ENCODE data around the gene LVRN. TPM values are rescaled to one million over a fixed set of nuclear protein-coding genes. Genes with fewer than 3 reads are reported as not detected.

Gene LVRN
- total RNA-seq, 1 donor from 2014 or later = not detected

DNA sequence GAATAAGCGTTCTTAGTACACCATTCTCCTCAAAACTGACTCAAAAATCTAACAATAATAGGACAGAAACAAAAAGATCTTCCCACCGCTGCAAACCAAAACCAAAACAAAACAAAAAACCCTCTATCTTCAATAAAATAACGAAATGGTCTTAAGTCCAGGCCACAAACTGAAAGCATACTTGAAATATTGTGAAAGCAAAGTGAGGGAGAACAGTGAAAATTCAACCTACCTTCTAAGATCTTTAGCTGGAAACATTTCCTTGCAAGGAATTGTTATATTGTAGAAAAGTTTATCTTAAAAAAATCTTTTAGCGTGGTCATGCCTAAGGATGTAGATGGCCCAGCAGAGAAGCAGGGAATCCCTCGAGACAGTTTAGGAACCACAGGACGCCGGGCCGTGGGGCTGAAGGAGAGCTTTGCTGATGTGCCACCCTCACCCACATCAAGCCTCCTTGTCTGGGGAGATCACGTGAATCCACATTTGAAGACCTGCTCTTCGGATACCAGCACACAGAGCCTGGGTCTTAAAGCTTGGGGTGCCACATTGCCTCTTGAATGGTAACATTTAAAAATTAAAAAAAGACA lies 27.8 kb upstream of the LVRN start:
- H3K4me3 ChIP-seq (ENCODE audit: low read depth, low read length) = no peak overlapping the region
- no peaks in the 10 kb centered on the region for H3K36me3 ChIP-seq (ENCODE audit: control insufficient read depth, insufficient read depth, low read length)
- no peaks in the 10 kb centered on the region for H3K27me3 ChIP-seq (ENCODE audit: control insufficient read depth, insufficient read depth, low read length)
- DNase-seq (ENCODE audit: low read depth) = no peak
- TF ChIP-seq, protein P1, sequence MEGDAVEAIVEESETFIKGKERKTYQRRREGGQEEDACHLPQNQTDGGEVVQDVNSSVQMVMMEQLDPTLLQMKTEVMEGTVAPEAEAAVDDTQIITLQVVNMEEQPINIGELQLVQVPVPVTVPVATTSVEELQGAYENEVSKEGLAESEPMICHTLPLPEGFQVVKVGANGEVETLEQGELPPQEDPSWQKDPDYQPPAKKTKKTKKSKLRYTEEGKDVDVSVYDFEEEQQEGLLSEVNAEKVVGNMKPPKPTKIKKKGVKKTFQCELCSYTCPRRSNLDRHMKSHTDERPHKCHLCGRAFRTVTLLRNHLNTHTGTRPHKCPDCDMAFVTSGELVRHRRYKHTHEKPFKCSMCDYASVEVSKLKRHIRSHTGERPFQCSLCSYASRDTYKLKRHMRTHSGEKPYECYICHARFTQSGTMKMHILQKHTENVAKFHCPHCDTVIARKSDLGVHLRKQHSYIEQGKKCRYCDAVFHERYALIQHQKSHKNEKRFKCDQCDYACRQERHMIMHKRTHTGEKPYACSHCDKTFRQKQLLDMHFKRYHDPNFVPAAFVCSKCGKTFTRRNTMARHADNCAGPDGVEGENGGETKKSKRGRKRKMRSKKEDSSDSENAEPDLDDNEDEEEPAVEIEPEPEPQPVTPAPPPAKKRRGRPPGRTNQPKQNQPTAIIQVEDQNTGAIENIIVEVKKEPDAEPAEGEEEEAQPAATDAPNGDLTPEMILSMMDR (IDR thresholded peaks at IDR 0.05; ENCODE audit: insufficient read depth, low read length, poor library complexity, severe bottlenecking) = no peak

DNA sequence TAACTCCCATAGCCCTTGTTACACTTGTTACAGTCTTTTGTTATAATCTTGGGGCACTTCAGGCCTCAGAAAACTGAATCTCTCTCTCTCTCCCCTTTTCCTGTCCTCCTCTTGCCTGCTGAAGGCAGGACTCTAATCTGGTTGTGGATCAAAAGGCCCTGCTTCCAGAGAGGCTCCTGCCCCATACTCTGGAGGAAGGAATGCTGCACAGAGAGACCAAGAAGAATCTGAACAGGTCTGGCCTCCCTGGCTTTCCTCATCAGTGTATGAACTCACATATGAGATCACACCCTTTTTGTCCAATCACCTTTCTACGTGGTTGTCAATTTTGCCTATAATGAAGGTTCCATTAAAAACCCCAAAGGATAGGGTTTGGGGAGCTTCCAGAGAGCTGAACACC lies 26.2 kb upstream of the LVRN start:
- H3K27me3 ChIP-seq (ENCODE audit: control insufficient read depth, insufficient read depth, low read length) = no peaks in the 10 kb centered on the region
- no peak for DNase-seq (ENCODE audit: low read depth)
- H3K4me3 ChIP-seq (ENCODE audit: low read depth, low read length) = no peak overlapping the region
- TF ChIP-seq, protein P1 (IDR thresholded peaks at IDR 0.05; ENCODE audit: insufficient read depth, low read length, poor library complexity, severe bottlenecking) = no peak
- H3K36me3 ChIP-seq (ENCODE audit: control insufficient read depth, insufficient read depth, low read length) = no peaks in the 10 kb centered on the region

DNA sequence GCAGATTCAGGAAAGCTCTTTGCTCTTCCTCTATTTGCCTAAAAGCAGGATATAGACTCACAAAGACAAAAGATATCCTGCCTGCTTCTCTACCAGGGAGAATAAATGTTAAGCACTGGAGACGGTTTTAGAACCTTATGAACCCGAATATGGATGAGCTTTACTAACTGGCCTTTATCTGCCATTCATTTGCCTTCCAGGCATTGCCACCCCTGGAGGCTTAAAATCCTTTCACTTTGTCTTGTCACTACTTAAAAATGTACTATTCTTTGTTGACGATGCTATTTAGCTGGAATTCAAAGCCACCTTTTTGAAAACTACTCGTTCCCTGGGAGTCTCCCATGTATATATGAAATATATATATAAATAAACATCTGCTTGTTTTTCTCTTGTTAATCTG lies 23.2 kb upstream of the LVRN start:
- H3K36me3 ChIP-seq (ENCODE audit: control insufficient read depth, insufficient read depth, low read length) = no peaks in the 10 kb centered on the region
- H3K27me3 ChIP-seq (ENCODE audit: control insufficient read depth, insufficient read depth, low read length) = no peaks in the 10 kb centered on the region
- DNase-seq (ENCODE audit: low read depth) = no peak
- TF ChIP-seq, protein P1 (IDR thresholded peaks at IDR 0.05; ENCODE audit: insufficient read depth, low read length, poor library complexity, severe bottlenecking) = no peak
- H3K4me3 ChIP-seq (ENCODE audit: low read depth, low read length) = no peak overlapping the region

DNA sequence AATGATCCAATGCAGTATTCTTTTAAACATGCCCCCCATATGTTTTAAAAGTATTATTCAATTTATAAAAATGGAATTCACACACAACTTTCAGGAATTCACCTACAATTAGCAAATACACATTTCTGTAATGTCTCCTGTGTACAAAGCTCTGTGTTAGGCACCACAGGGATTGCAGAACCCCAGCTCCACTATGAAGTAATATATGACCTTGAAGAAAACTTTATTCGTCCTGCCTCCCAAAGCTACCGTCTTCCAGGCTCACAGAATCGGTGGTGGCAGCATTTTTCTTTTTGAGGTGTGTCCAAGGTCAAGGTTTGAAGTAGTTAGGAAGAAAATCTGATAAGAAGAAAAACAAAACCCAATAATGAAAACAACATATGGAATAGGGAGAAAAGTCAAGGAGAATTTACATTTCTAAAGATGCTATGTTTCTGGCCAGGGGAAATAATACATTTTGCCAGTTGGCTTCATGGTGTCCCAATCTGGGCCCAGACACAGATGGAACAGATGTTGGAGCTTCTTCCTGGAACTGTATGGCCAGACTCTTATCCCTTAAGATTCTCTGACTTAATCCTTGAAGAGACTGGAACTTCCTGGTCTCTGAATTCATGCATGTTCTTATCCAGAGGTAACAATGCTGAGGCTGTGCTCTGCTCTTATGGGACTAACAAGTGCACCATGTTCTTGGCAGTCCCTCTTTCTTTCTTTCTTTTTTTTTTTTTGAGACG lies 22.0 kb upstream of the LVRN start:
- Histone ChIP-seq H3K4me3 (ENCODE audit: low read depth, low read length) (no peak overlapping the region), H3K36me3 (ENCODE audit: control insufficient read depth, insufficient read depth, low read length) (no peaks in the 10 kb centered on the region), H3K27me3 (ENCODE audit: control insufficient read depth, insufficient read depth, low read length) (no peaks in the 10 kb centered on the region)
- no peak for DNase-seq (ENCODE audit: low read depth)
- TF ChIP-seq, protein P1 (IDR thresholded peaks at IDR 0.05; ENCODE audit: insufficient read depth, low read length, poor library complexity, severe bottlenecking) = no peak

DNA sequence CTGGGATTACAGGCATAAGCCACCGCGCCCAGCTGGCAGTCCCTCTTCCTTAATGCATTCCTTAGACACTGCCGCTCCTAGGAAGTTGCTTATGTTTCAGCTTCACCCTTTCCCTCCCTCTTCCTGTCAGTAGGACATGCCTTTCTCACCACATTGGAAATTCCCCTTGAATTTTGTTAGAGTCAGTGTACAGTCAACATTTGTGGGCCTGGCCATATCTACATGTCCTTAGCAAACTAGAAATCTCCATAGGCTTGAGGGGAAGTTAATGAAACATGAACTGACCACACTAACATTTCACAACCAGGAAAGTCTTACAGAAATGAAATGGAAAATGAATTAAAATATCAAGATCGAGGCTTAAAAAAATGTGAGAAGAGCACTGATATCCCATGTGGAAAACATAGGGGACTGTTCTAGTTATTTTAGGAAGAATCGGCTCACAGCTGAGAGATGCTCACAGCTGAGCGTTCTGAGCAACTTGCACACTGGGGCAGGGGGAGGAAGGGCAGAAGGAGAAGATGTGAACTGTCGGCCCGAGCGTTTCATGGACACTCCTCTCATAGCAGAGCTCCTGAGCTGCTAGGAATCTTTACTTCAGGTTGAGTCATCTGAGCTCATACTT lies 21.1 kb upstream of the LVRN start:
- Histone ChIP-seq H3K27me3 (ENCODE audit: control insufficient read depth, insufficient read depth, low read length) (no peaks in the 10 kb centered on the region), H3K36me3 (ENCODE audit: control insufficient read depth, insufficient read depth, low read length) (no peaks in the 10 kb centered on the region), H3K4me3 (ENCODE audit: low read depth, low read length) (no peak overlapping the region)
- TF ChIP-seq, protein P1 (IDR thresholded peaks at IDR 0.05; ENCODE audit: insufficient read depth, low read length, poor library complexity, severe bottlenecking) = no peak
- DNase-seq (ENCODE audit: low read depth) = peak; percentile 35

Measured in kidney epithelial cell (primary cell).